ENCODE data around the gene FBXO31.
"Not testable (repeated sequence)": the region's sequence is repeated elsewhere in the genome, so short reads cannot be mapped to it uniquely, and the experiment has no call there.

The FBXO31 gene

DNA sequence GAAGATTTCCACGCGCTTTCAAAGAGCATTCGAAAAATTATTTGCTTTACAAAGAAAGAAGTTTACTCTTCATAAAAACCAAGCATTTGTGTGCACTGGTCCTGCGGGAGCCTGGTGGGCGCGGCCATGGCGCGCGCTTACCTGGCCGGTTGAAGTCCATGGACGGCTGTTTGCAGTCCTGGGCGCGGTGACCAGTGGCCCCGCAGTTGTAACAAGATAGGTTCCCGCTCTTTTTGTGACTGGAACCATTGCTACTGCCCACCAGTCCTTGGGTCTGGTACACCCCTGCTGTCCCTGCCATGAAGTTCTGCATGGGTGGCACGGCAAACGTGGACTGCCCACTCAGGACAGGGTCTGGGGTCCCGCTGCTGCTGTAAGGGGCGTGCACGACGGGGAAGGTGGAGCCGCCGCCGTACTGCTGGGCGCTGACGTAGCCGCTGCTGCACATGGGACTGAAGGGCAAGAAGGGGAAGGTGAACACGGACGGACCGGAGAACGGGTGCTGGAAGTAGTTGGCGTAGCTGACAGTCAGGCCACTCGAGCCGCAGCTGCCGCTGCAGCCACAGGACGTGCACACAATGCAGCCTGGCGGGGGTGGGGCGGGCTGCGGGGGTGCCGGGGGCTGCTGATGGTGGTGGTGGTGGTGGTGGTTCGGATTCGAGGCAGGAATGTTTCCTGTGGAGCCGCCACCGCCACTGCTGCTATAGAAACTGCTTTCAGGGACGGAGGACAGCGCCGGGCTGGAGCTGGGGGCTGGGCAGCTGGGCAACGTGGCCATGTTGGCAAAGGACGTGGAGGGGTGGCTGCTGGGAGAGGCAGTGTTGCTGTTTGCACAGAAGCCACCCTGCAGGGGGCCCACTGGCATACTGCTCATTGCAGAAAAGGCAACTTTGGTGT is 28.0 kb upstream of the FBXO31 start:
- no peak for DNase-seq

DNA sequence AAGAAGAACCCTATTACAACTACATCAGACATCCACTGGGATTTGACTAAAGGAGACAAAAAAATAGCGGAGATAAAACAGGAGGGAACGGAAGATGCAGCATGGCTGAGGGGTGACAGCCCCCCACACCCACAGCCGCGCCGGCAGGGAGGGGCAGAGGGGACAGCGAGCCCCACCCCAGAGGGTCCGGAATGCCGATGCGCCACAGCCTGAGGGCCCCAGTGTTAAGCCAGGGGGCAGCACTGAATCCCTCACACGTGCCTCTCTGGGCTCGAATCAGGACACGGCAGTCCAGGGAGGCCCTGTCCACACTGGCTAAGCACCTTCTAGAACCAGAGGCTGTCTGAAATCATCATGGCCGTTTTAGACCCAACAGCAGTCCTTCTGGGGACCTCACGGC is 27.4 kb upstream of the FBXO31 start:
- DNase-seq, result no peak

DNA sequence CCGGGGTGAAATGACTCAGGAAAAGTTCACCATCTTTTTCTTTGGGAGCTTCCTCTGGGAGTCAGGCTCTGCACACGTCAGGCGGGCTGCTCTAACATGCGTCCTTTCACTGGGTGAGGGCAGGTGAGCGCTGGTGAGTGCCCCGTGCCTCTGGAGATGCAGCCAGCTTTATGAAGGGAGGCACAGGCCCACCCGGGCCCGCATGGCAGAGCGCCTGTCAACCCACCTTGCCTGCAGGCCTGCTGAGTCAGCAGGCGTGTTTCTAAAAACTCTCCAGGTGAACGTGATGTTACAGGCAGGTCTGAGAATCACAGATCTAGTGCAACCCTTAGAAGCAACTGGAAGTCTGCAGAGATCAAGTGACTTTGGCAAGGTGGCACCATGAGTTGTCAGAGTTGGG is 27.0 kb upstream of the FBXO31 start:
- DNase-seq, result no peak

DNA sequence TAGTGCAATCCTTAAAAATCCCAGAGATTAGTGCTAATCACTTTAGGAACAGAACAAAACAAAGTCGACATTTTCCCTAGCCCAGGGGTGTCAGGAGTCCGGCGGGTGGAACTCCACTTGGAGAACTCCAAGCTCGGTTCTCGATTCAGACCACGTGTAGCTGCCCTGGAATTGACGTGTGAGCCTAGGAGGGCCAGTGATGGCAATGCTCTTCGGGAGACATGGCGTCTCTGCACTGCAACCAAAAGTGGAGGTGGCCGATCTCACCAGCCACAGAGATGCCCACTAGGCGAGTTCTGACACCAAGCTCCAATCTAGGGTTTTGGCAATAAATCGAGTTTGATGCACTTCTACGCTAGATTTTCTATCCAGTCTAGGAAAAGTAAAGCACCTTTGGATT is 26.2 kb upstream of the FBXO31 start:
- DNase-seq, result no peak

DNA sequence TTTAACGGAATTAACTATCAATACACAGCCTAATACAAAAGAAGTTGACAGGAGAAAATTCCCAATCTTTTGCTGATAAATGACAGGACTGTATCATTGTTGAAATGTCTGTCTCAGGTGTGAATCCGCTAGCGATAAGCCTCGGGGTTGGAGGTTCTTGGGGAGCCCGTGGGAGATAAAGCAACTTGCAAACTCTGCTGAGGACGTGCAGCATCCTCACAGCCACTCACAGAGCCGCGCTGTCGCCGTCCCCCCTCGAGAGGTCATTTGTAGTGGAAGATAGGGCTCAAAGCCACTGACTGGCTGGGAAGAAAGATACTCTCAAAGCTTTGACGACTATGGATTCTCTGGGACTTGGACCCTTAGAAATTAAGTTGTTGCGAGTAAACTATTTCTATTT is 25.6 kb upstream of the FBXO31 start:
- no peak for DNase-seq

DNA sequence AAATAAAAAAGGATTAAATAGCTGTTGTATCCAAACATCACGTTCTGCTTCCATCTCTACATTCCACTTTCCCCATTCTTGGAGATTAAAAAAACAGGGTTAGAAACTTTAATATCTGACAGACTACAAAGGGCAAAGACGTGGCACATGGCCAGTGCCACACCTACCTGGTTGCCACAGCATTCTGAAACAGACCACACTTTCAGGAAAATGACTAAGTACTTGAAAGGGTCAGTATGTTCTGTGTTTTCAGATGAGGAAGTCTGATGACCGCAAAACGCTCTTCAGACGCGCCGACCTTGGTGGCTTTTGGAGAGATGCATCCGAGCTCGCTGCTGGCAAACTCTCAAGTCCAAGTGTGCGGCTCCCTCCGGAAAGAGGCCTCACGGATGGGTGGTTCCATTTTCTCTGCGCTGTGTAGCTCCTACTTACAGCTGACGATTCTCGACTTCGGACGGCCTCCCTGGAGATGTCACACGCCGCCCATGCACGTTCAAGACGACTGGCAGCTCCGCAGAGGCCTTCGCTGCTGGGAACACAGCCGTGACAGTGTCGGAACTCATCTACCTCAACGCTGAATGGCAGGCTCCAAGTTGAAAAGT is 24.0 kb upstream of the FBXO31 start:
- DNase-seq, result no peak

DNA sequence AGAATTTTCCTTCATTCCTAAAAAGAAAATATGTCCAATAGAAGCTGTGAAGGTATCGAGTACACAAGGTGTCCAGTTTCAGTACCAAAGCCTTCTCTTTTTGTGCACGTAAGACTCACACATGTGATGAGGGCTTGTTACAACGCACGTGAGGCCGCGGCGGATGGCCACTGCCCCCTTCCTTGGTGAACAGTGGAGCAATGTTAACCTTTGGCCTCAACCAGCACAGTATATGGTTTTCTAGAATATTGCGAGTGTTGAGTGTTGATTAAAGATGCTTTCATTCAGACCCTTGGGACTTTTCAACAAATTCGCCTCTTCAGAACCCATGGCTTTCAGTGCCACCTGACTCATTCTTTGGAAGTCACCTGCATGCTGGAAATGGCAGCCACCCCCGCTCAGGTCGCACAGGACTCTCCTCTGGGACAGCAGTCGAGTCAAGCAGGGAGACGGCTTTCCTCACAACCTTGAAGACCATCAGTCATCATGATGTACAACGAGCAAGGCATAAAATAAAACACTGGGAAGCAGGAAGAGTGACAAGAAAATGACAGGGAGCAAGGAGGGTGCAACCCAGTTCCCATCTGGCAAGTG is 23.0 kb upstream of the FBXO31 start:
- no peak for DNase-seq

DNA sequence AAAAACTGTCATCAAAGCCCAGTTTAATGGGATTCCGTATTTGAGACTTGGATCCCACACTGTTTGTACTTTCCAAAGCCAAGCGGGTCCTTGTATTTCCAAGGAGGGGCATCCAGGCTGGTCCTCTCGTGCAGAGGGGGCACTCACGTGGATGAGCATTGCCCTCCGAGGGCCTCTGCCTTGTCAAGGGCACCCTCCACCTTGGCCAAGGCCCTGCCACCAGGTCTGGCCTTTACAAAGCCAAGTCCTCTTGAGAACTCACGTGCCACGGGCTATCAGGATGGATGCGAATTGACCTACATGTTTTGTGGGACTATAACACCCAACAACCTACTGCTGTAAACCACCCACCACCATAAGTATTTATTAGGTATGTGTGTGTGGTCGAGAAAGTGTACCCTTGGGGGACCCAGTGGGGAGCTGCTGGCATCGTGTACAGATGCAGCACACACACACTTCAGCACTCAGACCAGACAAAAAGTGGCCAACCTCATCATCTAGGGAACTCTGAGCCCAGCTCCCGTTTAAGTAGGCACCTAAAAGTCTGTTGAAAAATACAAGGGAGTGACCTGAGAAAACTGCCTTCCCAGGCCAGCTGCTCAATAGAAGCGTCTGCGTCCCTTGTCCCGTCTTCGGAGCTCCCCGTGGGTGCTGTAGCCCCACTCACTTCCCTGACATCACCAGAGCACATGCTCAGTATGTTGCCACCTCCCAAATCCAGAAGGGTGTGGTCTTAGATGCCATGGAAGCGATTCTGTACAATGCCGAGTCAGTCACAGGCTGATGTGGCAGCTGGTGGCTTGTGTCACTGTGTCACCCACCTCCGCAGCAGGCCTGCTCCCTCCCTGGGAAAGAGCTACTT is 21.4 kb upstream of the FBXO31 start:
- no peak for DNase-seq

DNA sequence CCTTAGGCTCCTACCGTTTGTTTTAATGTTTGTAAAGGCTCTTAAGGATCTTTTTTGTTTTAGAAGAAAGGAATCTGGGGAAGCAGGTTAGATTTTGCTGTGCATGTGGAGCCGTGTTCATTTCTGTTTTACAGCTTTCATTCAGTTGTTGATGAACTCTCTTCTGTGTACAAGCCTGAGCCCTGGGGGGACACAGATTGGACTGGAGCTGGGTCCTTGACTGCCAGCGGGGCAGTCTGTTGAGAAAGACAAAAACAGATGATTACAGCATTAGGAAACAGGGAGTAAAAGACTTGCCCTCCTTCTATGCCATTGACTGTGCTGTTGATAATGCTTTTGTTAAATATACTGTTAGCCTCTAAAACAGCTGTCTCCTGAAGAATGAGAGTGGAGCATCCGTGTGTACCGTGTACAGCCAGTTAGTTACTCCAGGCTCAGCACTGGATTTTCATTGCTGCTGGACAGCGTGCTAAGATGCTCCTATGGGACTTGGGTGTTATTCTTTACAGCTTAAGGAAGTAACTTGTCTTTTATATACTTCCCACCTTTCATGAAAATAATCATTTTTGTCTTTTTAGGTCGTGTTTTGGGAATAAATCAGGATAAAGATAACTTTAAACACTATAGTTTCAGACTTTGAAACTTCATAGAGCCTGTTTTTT is 11.7 kb upstream of the FBXO31 start:
- no peak for DNase-seq

DNA sequence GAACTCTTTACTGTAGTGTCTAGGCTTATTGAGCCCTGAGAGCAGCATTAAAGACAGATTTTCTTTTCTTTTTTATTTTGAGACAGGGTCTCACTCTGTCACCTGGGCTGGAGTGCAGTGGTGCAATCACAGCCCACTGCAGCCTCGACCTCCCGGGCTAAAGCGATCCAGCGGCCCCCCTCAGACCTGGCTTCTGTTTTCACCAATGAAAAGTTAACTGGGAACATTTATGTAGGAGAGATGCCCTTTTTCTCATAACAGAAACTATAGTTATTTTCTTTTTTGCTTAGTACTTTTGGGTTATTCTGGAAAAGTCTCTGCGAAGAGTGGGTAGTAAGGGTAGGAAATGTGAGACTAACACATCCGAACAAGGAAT is 10.1 kb upstream of the FBXO31 start:
- DNase-seq, result no peak

DNA sequence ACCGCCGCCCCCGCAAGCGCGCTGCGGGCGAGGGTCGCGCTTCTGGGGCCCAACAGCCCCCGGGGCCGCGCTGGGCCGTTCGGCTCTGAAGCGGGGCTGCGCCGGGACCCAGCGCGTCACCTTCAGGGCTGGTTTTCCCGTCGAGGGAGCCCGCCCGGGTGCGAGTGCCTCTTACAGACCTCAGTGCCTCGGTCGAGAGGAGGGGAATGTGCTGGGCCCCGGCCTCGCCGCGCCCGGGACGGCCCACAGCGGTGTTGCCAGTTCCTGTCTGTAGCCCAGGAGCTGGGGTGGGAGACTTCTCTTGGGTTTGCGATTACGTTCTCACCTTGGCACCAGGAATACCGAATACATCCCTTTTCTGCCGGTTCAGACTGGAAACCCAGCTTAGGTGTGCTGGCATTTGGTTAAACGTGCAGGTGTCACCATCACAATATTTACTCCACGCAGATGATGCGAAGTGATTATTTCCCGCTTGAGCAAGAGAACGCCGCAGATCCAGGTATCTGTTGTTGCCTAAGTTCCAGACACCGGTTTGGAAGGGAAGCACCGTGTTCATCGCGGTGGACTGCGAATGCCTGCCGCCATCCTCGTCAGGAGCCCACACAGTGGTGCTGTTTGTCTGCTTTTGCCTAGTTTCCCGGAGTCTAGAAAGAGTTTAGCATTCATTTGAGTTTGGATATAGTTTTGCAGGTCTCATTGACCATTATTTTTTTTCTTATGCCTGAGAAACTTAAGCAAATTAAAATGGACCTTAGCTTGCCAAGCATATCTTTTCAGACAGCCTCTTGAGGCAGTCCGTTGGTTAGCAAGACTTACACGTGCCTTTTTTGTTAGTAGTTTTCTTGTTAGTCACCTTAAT is 9.5 kb upstream of the FBXO31 start:
- DNase-seq, result peak; percentile 24

DNA sequence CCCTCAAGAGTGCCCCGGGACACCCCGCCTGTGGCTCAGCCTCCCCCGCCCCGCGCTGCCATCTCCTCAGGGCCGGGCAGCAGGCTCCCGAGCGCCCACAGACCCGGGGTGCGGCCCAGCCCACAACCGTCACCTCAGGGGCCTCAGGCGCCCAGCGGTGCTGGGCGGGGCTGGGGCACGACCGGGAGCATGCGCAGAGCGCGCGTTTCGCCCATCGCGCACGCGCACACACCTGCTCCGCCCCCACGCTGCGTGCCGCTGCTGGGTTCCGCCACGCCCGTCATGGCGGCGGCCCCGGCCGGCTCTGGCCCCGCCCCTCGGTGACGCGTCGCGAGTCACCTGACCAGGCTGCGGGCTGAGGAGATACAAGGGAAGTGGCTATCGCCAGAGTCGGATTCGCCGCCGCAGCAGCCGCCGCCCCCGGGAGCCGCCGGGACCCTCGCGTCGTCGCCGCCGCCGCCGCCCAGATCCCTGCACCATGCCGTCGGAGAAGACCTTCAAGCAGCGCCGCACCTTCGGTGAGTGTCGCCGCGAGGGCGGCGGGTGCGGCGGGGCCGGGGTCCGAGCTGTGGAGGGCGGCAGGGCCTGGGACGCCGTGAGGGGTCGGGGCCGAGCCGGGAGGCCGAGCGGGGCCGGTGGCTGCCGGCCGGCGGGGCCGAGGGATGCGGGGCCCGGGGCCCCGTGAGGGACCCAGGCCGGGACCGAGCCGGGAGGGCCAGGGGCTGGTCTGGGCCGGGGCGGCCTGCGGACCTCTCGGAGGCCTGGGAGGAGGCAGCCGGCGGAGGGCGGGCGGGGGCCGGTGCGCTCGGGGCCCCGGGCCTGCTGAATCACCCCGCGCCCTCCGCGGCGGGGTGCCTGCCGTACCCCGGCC is 8.6 kb upstream of the FBXO31 start, which contains the start of gene MAP1LC3B:
TSS of gene MAP1LC3B (plus strand) at position 387 of the 871 bp plus-strand sequence. CDS start at position 479, 92 bp downstream.
- peak; percentile 99 for DNase-seq

DNA sequence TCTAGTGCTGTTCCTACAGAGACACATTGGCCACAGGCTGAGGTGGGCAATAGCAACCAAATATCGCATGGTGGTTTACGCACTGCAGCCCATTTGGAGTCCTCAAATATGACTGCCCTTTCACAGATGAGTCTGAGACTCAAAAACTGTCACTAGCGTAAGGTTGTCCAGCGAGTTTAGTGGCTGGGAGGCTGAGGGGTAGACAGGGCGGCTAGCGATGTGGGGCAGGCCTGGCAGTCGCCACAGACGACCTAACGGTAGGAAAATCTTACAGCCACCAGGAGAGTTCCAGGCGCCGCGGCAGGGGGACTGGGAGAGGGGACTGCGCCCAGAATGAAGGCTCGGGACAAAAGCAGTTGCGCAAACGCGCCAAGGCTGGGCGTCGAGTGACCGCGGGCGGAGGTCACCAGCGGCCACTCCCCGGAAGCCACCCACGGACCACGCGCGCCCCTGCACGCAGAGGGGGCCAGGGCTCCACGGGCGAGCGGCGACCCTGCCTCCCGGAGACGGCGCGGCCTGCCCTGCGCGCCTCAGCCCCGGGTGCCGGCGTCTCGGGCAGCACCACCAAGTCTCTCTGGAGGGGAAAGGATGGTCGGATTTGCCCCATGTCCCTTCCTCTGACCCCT is 7.9 kb upstream of the FBXO31 start:
- no peak for DNase-seq

DNA sequence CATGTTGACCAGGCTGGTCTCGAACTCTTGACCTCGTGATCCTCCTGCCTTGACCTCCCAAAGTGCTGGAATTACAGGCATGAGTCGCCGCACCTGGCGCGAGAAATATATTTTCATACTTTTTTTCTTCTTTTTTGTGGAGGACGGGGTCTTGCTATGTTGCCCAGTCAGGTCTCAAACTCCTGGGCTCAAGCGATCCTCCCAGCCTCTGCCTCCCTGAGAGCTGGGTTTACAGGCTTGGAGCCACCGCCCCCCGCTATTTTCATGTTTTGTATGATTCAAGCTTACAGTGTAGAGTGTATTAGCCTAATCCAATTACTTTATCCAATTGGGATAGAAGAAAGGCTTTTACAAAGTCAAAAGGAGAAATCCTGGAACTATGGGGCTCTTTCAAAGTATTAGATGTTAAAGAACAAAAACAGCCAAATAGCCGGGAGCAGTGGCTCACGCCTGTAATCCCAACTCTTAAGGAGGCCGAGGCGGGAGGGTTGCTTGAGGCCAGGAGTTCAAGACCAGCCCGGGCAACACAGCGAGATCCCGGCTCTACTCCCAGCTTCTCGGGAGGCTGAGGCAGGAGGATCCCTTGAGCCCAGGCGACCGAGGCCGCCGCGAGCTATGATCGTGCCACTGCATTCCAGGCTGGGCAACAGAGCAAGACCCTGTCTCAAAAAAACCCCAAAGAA is 7.2 kb upstream of the FBXO31 start:
- DNase-seq, result no peak

DNA sequence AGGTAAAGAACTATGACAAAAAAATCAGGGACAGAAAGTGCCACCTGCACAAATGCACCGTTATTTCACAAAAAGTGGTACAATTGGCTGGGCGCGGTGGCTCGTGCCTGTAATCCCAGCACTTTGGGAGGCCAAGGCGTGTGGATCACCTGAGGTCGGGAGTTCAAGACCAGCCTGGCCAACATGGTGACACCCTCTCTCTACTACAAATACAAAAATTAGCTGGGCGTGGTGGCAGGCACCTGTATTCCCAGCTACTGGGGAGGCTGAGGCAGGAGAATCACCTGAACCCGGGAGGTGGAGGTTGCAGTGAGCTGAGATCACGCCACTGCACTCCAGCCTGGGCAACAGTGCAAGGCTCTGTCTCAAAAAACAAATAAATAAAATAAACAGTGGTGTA is 6.3 kb upstream of the FBXO31 start:
- not testable (repeated sequence) for DNase-seq

DNA sequence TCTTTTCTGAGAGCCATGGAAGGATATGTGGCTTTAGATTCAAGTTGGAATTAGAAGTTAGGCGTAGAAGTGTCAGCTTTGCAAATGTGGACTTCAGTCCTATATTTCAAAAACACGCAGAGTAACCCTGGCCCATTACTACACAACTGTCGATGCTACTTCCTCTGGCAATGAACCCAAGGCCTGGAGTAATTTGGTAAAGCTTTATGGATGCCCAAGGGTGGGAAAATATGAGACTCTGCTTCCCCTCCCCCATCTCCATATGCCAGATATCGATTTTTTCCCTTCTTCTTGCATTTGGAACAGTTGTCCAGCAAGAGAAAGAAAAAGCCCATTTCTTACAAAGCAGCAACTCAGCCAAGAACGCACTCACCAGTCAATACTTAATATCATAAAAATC is 5.7 kb upstream of the FBXO31 start:
- no peak for DNase-seq

DNA sequence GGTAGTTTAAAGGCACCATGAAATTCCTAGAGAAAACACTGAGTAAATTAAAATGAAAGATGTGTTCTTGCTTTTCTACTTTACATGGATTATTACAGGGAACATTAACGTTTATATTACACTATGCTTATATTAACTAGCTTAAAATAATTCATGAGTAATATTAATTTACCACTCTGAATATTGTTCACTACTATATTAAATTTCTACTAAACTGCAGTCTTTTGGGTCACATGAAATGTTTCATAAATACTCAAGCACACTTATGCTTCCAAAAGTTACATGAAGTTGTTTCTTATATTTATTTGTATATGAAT is 5.2 kb upstream of the FBXO31 start:
- no peak for DNase-seq

DNA sequence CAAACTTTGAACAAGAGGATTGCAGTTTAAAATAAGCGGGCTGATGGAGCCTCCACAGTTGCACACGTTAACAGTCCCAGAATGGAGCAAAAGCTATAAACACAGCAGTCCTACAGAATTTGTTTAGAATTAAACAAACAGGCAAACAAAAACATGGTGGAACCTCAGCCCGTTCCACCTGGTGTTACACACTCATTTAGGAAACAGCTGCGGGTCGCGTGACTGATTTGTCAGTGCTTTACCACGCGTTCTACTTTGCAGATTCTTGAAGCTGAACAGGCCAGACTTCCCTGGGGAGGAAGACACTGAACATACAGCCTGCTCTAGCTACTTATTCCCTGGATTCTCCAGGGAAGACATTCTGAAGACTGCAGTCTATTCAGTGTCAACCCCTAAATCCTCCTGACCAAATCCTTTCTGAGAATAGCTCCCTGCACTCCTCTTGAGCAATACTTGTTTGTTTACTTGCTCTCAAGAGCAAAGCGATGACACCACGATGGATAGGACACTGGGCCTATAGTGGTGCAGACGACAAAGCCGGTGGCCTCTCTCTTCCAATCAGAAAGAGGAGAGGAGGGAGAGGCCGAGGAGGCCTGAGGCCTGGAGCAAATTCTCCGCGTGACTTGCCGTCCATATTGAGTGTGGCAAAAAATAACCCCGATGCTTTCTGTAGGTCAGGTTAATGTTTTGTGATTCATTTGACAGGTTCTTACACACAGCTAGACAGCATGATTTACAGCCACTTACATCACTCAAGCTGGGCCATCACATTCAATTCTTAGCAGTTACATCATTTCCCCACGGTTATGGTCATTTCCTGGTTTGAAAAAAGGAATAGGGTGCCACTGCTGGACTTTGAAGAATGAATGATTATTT is 4.6 kb upstream of the FBXO31 start:
- DNase-seq, result peak; percentile 93

DNA sequence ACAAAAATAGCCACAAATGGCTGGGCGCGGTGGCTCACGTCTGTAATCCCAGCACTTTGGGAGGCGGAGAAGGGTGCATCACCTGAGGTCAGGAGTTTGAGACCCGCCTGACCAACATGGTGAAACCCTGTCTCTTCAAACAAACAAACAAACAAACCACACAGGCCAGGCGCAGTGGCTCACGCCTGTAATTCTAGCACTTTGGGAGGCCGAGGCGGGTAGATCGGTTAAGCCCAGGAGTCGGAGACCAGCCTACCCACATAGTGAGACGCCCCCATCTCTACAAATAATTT is 1.2 kb upstream of the FBXO31 start:
- DNase-seq, result not testable (repeated sequence)

Data from central memory CD4-positive, alpha-beta T cell (primary cell).